Fibroblast of lung (primary cell): ENCODE results near the gene LBR.

ENCODE experiments used
- CTCF ChIP-seq, 2 donors: IDR thresholded peaks in 1 of 2; conservative IDR thresholded peaks in 1 of 2; 1 replicate in 1 of 2; 2 replicates in 1 of 2; pipeline ENCODE4 v1.5.1; 2011 to 2012; ENCODE audit warnings: low read length in 2 of 2, control low read depth in 1 of 2, inconsistent platforms in 1 of 2, low read depth in 1 of 2, mild to moderate bottlenecking in 1 of 2
- EZH2 ChIP-seq: IDR thresholded peaks from 2 replicates; pipeline ENCODE4 v1.5.1; 2012; ENCODE audit warnings: low read length, control low read depth, mild to moderate bottlenecking; ENCODE audit errors: missing control alignments

- TF ChIP-seq CTCF (conservative IDR thresholded peaks at IDR 0.05 in 1 of 2, IDR thresholded peaks at IDR 0.05 in 1 of 2; ENCODE audit: low read depth in 1 of 2, low read length in 2 of 2) (no peak), EZH2 (no peak)
Measured at GRCh38 chr1:225388372-225388771, 39.5 kb downstream of the LBR start.
